ENCODE measurements around the gene TRAF7.

TRAF7 gene

GRCh38 chr16:2148714-2149629 lies 6.6 kb upstream of the TRAF7 start:
- no peak for FAIRE-seq

- no peak for FAIRE-seq
Measured at GRCh38 chr16:2149630-2150417, 5.8 kb upstream of the TRAF7 start.

- no peak for FAIRE-seq
Measured at GRCh38 chr16:2150418-2151187, 5.0 kb upstream of the TRAF7 start.

- FAIRE-seq: no peak
Measured at GRCh38 chr16:2151188-2152091, 4.1 kb upstream of the TRAF7 start.

GRCh38 chr16:2152695-2153506 lies 2.7 kb upstream of the TRAF7 start:
- no peak for FAIRE-seq

GRCh38 chr16:2154533-2155090 lies 970 bp upstream of the TRAF7 start:
- FAIRE-seq: no peak

GRCh38 chr16:2155977-2156848 lies 631 bp downstream of the TRAF7 start:
- no peak for FAIRE-seq

- no peak for FAIRE-seq
Measured at GRCh38 chr16:2156849-2157224, 1.3 kb downstream of the TRAF7 start.

- FAIRE-seq: no peak
Measured at GRCh38 chr16:2157480-2158261, 2.1 kb downstream of the TRAF7 start.

- FAIRE-seq: no peak
Measured at GRCh38 chr16:2158262-2158638, 2.7 kb downstream of the TRAF7 start.

GRCh38 chr16:2159175-2159838 lies 3.7 kb downstream of the TRAF7 start:
- FAIRE-seq: no peak

- FAIRE-seq: no peak
Measured at GRCh38 chr16:2160915-2161551, 5.5 kb downstream of the TRAF7 start.

GRCh38 chr16:2161911-2162310 lies 6.3 kb downstream of the TRAF7 start:
- no peak for FAIRE-seq

GRCh38 chr16:2162676-2163118 lies 7.1 kb downstream of the TRAF7 start:
- FAIRE-seq: no peak

- FAIRE-seq: no peak
Measured at GRCh38 chr16:2163211-2163881, 7.8 kb downstream of the TRAF7 start.

- FAIRE-seq: no peak
Measured at GRCh38 chr16:2165861-2166260, 10.3 kb downstream of the TRAF7 start.
